PFSK-1 (cell line): ENCODE data around the gene CA7.

Experiments
- FOXP2 ChIP-seq: optimal IDR thresholded peaks from 2 replicates; pipeline ENCODE3; 2011; ENCODE audit warnings: borderline replicate concordance, control low read depth, inconsistent platforms; ENCODE audit not compliant: insufficient read depth; ENCODE audit errors: extremely low read length, extremely low read depth
- POLR2AphosphoS5 ChIP-seq: IDR thresholded peaks from 2 replicates; pipeline ENCODE4 v1.6.1; 2012; ENCODE audit warnings: low read depth, mild to moderate bottlenecking, control low read depth, low read length, moderate library complexity
- SIN3A ChIP-seq: IDR thresholded peaks from 2 replicates; pipeline ENCODE4 v1.6.1; 2012; ENCODE audit warnings: mild to moderate bottlenecking, low read length, moderate library complexity, borderline replicate concordance; ENCODE audit not compliant: insufficient read depth
- TAF1 ChIP-seq: IDR thresholded peaks from 2 replicates; pipeline ENCODE4 v1.6.1; 2012; ENCODE audit warnings: low read length, control low read depth, borderline replicate concordance; ENCODE audit not compliant: insufficient read depth
- TF ChIP-seq, protein P1 (sequence below), 2 experiments: IDR thresholded peaks; 2 replicates each; pipeline versions ENCODE4 v1.6.1 to v1.8.0; 2011 to 2012; ENCODE audit warnings: low read depth in 2 of 2, low read length in 2 of 2, control low read depth in 1 of 2, inconsistent platforms in 1 of 2, mild to moderate bottlenecking in 1 of 2, moderate library complexity in 1 of 2; ENCODE audit not compliant: insufficient read depth in 1 of 2

The CA7 gene

GRCh38 chr16:66845080-66845410 is 831 bp downstream of the CA7 start:
- TF ChIP-seq FOXP2, result no peak
- no peak for TF ChIP-seq POLR2AphosphoS5
- TF ChIP-seq SIN3A, result no peak
- no peak for TF ChIP-seq TAF1
- TF ChIP-seq, protein P1, sequence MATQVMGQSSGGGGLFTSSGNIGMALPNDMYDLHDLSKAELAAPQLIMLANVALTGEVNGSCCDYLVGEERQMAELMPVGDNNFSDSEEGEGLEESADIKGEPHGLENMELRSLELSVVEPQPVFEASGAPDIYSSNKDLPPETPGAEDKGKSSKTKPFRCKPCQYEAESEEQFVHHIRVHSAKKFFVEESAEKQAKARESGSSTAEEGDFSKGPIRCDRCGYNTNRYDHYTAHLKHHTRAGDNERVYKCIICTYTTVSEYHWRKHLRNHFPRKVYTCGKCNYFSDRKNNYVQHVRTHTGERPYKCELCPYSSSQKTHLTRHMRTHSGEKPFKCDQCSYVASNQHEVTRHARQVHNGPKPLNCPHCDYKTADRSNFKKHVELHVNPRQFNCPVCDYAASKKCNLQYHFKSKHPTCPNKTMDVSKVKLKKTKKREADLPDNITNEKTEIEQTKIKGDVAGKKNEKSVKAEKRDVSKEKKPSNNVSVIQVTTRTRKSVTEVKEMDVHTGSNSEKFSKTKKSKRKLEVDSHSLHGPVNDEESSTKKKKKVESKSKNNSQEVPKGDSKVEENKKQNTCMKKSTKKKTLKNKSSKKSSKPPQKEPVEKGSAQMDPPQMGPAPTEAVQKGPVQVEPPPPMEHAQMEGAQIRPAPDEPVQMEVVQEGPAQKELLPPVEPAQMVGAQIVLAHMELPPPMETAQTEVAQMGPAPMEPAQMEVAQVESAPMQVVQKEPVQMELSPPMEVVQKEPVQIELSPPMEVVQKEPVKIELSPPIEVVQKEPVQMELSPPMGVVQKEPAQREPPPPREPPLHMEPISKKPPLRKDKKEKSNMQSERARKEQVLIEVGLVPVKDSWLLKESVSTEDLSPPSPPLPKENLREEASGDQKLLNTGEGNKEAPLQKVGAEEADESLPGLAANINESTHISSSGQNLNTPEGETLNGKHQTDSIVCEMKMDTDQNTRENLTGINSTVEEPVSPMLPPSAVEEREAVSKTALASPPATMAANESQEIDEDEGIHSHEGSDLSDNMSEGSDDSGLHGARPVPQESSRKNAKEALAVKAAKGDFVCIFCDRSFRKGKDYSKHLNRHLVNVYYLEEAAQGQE (IDR thresholded peaks at IDR 0.05; ENCODE audit: insufficient read depth in 1 of 2, low read depth in 2 of 2, low read length in 2 of 2), result no peak

DNA sequence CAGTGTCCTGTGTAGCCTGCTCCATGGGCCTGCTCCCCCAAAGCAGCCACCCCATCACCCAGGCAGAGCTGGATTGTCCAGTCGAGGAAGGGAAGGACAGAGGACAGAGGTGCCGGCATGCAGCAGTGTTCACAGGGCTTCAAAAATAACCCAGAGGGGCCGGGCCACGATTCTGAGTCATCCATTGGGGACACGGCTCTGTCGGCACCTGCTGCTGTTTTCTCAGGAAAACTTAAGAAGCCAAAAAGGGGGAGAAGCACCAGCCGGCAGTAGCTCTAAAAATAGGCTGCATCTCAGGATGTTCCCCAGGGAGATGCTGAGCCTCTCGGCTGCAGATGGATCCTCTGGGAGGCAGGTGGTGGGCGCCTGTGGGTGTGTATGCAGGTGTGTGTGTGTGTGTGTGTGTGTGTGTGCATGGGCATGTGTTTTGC is 1.6 kb downstream of the CA7 start:
- TF ChIP-seq SIN3A, result no peak
- TF ChIP-seq TAF1, result no peak
- TF ChIP-seq, protein P1 (IDR thresholded peaks at IDR 0.05; ENCODE audit: insufficient read depth in 1 of 2, low read depth in 2 of 2, low read length in 2 of 2), result no peak
- TF ChIP-seq POLR2AphosphoS5, result no peak
- no peak for TF ChIP-seq FOXP2

DNA sequence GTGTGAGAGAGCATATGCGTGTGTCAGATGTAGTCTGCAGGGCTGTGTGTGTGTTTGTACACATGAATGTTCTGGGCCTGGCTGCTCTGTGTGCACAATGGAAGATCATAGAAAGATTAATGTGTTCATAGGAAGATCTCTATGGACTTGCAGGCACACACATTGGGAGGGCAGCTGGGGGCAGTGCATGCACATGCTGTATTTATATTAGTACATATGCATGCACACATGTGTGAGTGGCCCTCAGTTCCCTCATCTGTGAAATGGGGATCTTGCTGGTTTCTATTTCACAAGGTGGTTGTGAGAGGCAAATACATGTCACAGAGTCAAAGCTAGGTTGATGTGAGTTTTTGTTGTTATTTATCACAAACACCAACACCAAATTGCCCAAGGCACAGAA is 2.1 kb downstream of the CA7 start:
- TF ChIP-seq TAF1 (no peak), POLR2AphosphoS5 (no peak), FOXP2 (no peak), SIN3A (no peak)
- TF ChIP-seq, protein P1 (IDR thresholded peaks at IDR 0.05; ENCODE audit: insufficient read depth in 1 of 2, low read depth in 2 of 2, low read length in 2 of 2), result no peak

DNA sequence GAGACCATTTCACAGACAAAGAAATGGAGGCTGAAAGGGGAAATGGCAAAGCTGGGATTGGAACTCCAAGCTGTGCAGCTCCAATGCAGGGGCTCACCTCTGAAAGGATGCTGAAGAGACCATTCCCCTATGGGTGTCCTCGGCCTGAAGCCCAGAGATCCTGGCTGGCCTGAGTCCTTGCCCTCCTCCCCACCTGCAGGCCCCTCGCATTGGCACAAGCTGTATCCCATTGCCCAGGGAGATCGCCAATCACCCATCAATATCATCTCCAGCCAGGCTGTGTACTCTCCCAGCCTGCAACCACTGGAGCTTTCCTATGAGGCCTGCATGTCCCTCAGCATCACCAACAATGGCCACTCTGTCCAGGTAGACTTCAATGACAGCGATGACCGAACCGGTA is 2.6 kb downstream of the CA7 start:
- TF ChIP-seq SIN3A (no peak), TAF1 (no peak), FOXP2 (no peak), POLR2AphosphoS5 (no peak)
- TF ChIP-seq, protein P1 (IDR thresholded peaks at IDR 0.05; ENCODE audit: insufficient read depth in 1 of 2, low read depth in 2 of 2, low read length in 2 of 2), result no peak

GRCh38 chr16:66847533-66848067 is 3.4 kb downstream of the CA7 start:
- TF ChIP-seq TAF1 (no peak), POLR2AphosphoS5 (no peak), FOXP2 (no peak), SIN3A (no peak)
- TF ChIP-seq, protein P1 (IDR thresholded peaks at IDR 0.05; ENCODE audit: insufficient read depth in 1 of 2, low read depth in 2 of 2, low read length in 2 of 2), result no peak
